ENCODE data around the gene RGS3.

The RGS3 gene

DNA sequence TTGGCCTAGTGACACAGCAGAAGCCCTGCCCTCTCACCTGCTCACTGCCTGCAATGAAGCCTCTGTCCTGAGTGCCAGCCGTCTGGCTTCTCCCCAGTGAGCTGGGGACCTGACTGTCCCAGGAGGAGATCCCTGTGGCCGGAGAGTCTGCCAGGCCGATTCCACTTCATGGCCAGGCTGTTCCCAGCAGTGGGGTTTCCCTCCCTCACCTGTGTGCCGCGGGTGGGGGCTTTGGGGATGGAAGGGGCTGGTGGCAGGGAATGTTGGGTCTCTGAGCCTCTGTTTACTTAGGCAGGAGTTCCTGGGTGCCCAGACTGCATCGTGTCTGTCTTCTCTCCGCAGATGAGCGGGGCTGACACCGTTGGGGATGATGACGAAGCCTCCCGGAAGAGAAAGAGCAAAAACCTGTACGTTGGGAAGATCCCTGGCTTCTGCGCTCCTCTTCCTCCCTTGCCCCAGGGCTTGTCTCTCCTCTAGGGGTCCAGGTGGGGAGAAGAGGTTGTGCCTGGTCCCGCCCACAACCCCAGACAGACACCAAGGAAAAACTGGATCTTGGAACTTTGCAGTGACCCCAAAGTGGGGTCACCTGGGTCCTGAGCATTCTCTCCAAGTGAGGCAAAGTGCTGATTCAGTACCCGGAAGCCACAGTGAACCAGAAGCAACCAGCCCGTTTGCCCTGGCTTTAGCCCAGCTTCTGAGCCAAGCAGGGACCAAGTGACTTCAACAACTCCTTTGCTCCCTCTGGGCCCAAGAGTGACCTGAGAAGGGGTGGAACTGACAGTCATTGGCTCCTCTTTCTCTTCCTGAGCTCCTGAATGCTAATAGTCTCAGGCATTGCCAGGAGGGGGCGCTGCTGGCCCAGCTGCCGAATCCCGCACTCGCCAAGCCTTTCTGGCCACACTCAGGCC is 127.7 kb downstream of the RGS3 start:
- no peak overlapping the region for H3K4me3 ChIP-seq (ENCODE audit: low read depth, low read length)
- peak overlapping the region; percentile 32 for H3K27ac ChIP-seq (ENCODE audit: low read depth, low read length)
- no peak overlapping the region for H3K9ac ChIP-seq (ENCODE audit: low read depth, low read length)
- peaks cover 17% of the 10 kb centered on the region for H3K4me1 ChIP-seq (ENCODE audit: control insufficient read depth, insufficient read depth, low read length)
- no peaks in the 10 kb centered on the region for H3K9me3 ChIP-seq (ENCODE audit: control insufficient read depth, insufficient read depth, low read length)
- peaks cover 7% of the 10 kb centered on the region for H3K36me3 ChIP-seq (ENCODE audit: control insufficient read depth, insufficient read depth, low read length)
- no peaks in the 10 kb centered on the region for H3K27me3 ChIP-seq (ENCODE audit: control insufficient read depth, insufficient read depth, low read length)

DNA sequence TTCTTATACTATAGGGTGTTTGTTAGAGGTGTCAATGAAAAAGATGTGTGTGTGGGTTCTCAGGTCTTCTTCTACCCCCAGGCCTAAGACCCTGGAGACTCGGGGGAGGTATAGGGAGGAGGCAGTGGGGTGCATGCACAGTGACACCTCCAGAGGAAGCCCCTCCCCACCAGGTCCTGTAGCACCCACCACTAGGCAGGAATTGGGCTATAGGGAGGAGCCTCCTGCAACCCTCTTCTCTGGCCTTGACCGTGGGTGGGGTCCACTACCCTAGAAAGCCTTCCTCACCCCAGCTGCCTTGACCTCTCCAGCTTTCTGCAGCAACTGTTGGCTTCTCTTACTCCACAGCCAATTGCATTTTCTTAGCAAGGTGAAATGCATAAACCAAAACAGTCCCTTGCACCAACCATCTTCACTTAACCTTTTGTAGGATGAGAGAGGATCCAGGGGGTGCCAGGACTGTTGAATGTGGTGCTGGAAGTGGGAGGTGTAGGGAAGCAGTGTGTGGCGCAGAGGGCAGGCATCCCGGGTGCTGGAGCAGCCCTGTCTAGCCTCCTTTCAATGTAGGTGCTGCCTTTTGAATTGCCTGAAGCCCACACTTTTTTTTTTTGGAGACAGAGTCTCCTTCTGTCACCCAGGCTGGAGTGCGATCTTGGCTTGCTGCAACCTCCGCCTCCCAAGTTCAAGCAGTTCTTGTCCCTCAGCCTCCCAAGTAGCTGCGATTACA is 128.5 kb downstream of the RGS3 start:
- H3K27me3 ChIP-seq (ENCODE audit: control insufficient read depth, insufficient read depth, low read length), result no peaks in the 10 kb centered on the region
- H3K27ac ChIP-seq (ENCODE audit: low read depth, low read length), result no peak overlapping the region
- H3K4me3 ChIP-seq (ENCODE audit: low read depth, low read length), result no peak overlapping the region
- no peak overlapping the region for H3K9ac ChIP-seq (ENCODE audit: low read depth, low read length)
- peaks cover 15% of the 10 kb centered on the region for H3K36me3 ChIP-seq (ENCODE audit: control insufficient read depth, insufficient read depth, low read length)
- H3K4me1 ChIP-seq (ENCODE audit: control insufficient read depth, insufficient read depth, low read length), result peaks cover 17% of the 10 kb centered on the region
- H3K9me3 ChIP-seq (ENCODE audit: control insufficient read depth, insufficient read depth, low read length), result no peaks in the 10 kb centered on the region

- peaks cover 17% of the 10 kb centered on the region for H3K4me1 ChIP-seq (ENCODE audit: control insufficient read depth, insufficient read depth, low read length)
- H3K9me3 ChIP-seq (ENCODE audit: control insufficient read depth, insufficient read depth, low read length), result no peaks in the 10 kb centered on the region
- H3K9ac ChIP-seq (ENCODE audit: low read depth, low read length), result no peak overlapping the region
- peak overlapping the region; percentile 50 for H3K4me3 ChIP-seq (ENCODE audit: low read depth, low read length)
- H3K27ac ChIP-seq (ENCODE audit: low read depth, low read length), result peak overlapping the region; percentile 79
- peaks cover 23% of the 10 kb centered on the region for H3K36me3 ChIP-seq (ENCODE audit: control insufficient read depth, insufficient read depth, low read length)
- no peaks in the 10 kb centered on the region for H3K27me3 ChIP-seq (ENCODE audit: control insufficient read depth, insufficient read depth, low read length)
Observed at GRCh38 chr9:113592876-113593575, 129.5 kb downstream of the RGS3 start.

- Histone ChIP-seq H3K36me3 (ENCODE audit: control insufficient read depth, insufficient read depth, low read length) (peaks cover 23% of the 10 kb centered on the region), H3K9me3 (ENCODE audit: control insufficient read depth, insufficient read depth, low read length) (no peaks in the 10 kb centered on the region), H3K27me3 (ENCODE audit: control insufficient read depth, insufficient read depth, low read length) (no peaks in the 10 kb centered on the region), H3K4me3 (ENCODE audit: low read depth, low read length) (peak overlapping the region; percentile 72), H3K9ac (ENCODE audit: low read depth, low read length) (peak overlapping the region; percentile 71), H3K4me1 (ENCODE audit: control insufficient read depth, insufficient read depth, low read length) (peaks cover 17% of the 10 kb centered on the region), H3K27ac (ENCODE audit: low read depth, low read length) (peak overlapping the region; percentile 79)
Observed at GRCh38 chr9:113593682-113594281, 130.3 kb downstream of the RGS3 start.

- H3K27me3 ChIP-seq (ENCODE audit: control insufficient read depth, insufficient read depth, low read length), result no peaks in the 10 kb centered on the region
- peaks cover 17% of the 10 kb centered on the region for H3K4me1 ChIP-seq (ENCODE audit: control insufficient read depth, insufficient read depth, low read length)
- H3K4me3 ChIP-seq (ENCODE audit: low read depth, low read length), result peak overlapping the region; percentile 72
- H3K27ac ChIP-seq (ENCODE audit: low read depth, low read length), result peak overlapping the region; percentile 72
- H3K36me3 ChIP-seq (ENCODE audit: control insufficient read depth, insufficient read depth, low read length), result peaks cover 23% of the 10 kb centered on the region
- H3K9ac ChIP-seq (ENCODE audit: low read depth, low read length), result peak overlapping the region; percentile 71
- H3K9me3 ChIP-seq (ENCODE audit: control insufficient read depth, insufficient read depth, low read length), result no peaks in the 10 kb centered on the region
Observed at GRCh38 chr9:113594484-113595299, 131.2 kb downstream of the RGS3 start.

DNA sequence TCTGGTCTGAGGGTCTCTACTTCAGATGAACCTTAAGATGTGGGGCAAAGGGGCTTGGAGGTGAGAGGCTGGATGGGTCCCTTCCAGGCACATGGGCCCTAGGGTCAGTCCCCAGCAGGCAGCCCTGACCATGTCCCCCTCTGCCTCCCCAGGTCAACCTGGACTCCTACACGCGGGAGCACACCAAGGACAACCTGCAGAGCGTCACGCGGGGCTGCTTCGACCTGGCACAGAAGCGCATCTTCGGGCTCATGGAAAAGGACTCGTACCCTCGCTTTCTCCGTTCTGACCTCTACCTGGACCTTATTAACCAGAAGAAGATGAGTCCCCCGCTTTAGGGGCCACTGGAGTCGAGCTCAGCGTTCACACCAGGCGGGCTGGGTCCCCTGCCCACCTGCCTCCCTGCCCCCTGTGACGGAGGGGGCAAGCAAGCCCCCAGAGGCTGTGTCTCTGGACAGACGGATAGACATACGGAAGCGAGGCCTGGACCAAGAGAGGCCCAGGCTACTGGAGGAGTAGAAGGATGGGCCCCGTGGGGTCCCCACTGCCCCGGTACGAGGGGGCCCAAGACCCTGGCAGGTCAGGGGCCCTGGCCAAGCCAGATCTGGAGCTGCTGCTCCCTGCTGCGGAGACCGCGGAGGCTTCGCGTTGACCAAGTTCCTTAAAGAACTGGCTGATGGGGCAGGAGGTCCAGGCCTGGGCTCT is 133.2 kb downstream of the RGS3 start:
- no peaks in the 10 kb centered on the region for H3K27me3 ChIP-seq (ENCODE audit: control insufficient read depth, insufficient read depth, low read length)
- no peak overlapping the region for H3K4me3 ChIP-seq (ENCODE audit: low read depth, low read length)
- no peaks in the 10 kb centered on the region for H3K9me3 ChIP-seq (ENCODE audit: control insufficient read depth, insufficient read depth, low read length)
- H3K36me3 ChIP-seq (ENCODE audit: control insufficient read depth, insufficient read depth, low read length), result peaks cover 23% of the 10 kb centered on the region
- H3K27ac ChIP-seq (ENCODE audit: low read depth, low read length), result no peak overlapping the region
- peaks cover 20% of the 10 kb centered on the region for H3K4me1 ChIP-seq (ENCODE audit: control insufficient read depth, insufficient read depth, low read length)
- no peak overlapping the region for H3K9ac ChIP-seq (ENCODE audit: low read depth, low read length)

- no peaks in the 10 kb centered on the region for H3K27me3 ChIP-seq (ENCODE audit: control insufficient read depth, insufficient read depth, low read length)
- H3K4me3 ChIP-seq (ENCODE audit: low read depth, low read length), result no peak overlapping the region
- H3K36me3 ChIP-seq (ENCODE audit: control insufficient read depth, insufficient read depth, low read length), result peaks cover 23% of the 10 kb centered on the region
- peaks cover 28% of the 10 kb centered on the region for H3K4me1 ChIP-seq (ENCODE audit: control insufficient read depth, insufficient read depth, low read length)
- no peak overlapping the region for H3K27ac ChIP-seq (ENCODE audit: low read depth, low read length)
- H3K9me3 ChIP-seq (ENCODE audit: control insufficient read depth, insufficient read depth, low read length), result no peaks in the 10 kb centered on the region
- no peak overlapping the region for H3K9ac ChIP-seq (ENCODE audit: low read depth, low read length)
Observed at GRCh38 chr9:113597390-113598241, 134.1 kb downstream of the RGS3 start.

DNA sequence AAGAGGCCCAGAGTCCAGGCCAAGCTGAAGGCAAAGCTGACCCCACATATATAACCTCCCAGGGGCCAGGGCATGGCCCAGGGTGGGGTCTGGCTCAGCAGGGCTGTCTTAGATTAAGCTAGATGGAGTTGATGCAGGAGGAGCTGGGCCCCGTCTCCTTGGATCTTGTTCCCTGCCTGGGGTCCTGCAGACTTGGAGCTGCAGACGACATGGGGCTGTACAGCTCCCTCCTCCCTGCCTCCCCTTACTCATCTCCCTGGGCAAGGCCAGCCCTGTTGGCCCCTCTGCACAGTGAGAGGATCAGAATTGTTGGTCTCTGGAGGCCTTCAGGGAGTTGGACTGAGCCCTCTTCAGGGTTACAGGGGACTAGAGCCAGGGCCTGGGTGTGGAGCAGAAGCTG is 134.9 kb downstream of the RGS3 start:
- Histone ChIP-seq H3K4me1 (ENCODE audit: control insufficient read depth, insufficient read depth, low read length) (peaks cover 29% of the 10 kb centered on the region), H3K27me3 (ENCODE audit: control insufficient read depth, insufficient read depth, low read length) (no peaks in the 10 kb centered on the region), H3K27ac (ENCODE audit: low read depth, low read length) (no peak overlapping the region), H3K4me3 (ENCODE audit: low read depth, low read length) (no peak overlapping the region), H3K9me3 (ENCODE audit: control insufficient read depth, insufficient read depth, low read length) (no peaks in the 10 kb centered on the region), H3K9ac (ENCODE audit: low read depth, low read length) (no peak overlapping the region), H3K36me3 (ENCODE audit: control insufficient read depth, insufficient read depth, low read length) (peaks cover 23% of the 10 kb centered on the region)

GRCh38 chr9:113598883-113599282 is 135.4 kb downstream of the RGS3 start:
- Histone ChIP-seq H3K4me1 (ENCODE audit: control insufficient read depth, insufficient read depth, low read length) (peaks cover 31% of the 10 kb centered on the region), H3K36me3 (ENCODE audit: control insufficient read depth, insufficient read depth, low read length) (peaks cover 23% of the 10 kb centered on the region), H3K9ac (ENCODE audit: low read depth, low read length) (no peak overlapping the region), H3K9me3 (ENCODE audit: control insufficient read depth, insufficient read depth, low read length) (no peaks in the 10 kb centered on the region), H3K27me3 (ENCODE audit: control insufficient read depth, insufficient read depth, low read length) (no peaks in the 10 kb centered on the region), H3K27ac (ENCODE audit: low read depth, low read length) (peak overlapping the region; percentile 48), H3K4me3 (ENCODE audit: low read depth, low read length) (no peak overlapping the region)
